ENCODE measurements around the gene PRKCE. TPM values are rescaled to one million over a fixed set of nuclear protein-coding genes. Genes with fewer than 3 reads are reported as not detected.

Gene PRKCE
- total RNA-seq, 2 donors from 2014 or later, result 7.2 to 25.4 TPM

DNA sequence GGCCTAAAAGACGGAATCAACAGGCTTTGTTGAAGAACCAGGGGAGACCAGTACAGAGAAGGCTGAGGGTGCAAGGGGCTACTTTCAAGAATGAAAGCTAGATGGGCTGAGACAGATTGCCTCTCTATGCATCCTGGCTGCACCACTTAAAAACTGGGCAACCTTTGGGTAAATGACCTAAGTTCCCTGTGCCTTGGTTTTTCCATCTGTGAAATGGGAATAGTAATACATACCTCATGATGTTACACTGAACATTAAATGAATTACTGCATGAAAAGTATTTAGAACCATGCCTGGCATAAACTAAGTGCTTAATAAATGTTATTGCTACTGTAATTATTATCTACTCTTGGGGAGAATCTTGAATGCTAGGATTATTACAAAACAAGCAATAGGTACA lies 106.5 kb downstream of the PRKCE start:
- TF ChIP-seq, protein P1, sequence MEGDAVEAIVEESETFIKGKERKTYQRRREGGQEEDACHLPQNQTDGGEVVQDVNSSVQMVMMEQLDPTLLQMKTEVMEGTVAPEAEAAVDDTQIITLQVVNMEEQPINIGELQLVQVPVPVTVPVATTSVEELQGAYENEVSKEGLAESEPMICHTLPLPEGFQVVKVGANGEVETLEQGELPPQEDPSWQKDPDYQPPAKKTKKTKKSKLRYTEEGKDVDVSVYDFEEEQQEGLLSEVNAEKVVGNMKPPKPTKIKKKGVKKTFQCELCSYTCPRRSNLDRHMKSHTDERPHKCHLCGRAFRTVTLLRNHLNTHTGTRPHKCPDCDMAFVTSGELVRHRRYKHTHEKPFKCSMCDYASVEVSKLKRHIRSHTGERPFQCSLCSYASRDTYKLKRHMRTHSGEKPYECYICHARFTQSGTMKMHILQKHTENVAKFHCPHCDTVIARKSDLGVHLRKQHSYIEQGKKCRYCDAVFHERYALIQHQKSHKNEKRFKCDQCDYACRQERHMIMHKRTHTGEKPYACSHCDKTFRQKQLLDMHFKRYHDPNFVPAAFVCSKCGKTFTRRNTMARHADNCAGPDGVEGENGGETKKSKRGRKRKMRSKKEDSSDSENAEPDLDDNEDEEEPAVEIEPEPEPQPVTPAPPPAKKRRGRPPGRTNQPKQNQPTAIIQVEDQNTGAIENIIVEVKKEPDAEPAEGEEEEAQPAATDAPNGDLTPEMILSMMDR (IDR thresholded peaks at IDR 0.05), result no peak
- TF ChIP-seq POLR2AphosphoS5 (IDR thresholded peaks at IDR 0.05) (no peak), POLR2A (IDR thresholded peaks at IDR 0.05) (no peak)
- no peak overlapping the region for H3K4me3 ChIP-seq
- no peaks in the 10 kb centered on the region for H3K4me1 ChIP-seq (replicated peaks)
- no peaks in the 10 kb centered on the region for H3K9me3 ChIP-seq
- H3K27ac ChIP-seq, result no peak overlapping the region
- no peaks in the 10 kb centered on the region for H3K27me3 ChIP-seq (replicated peaks; ENCODE audit: insufficient read depth)
- DNase-seq (ENCODE audit: low spot score), result no peak
- WGBS, result 82% methylated on average over 1 of the region's 1 CpG
- no peaks in the 10 kb centered on the region for H3K36me3 ChIP-seq
- intact Hi-C loops (cut with DNase I), result no loop called here

DNA sequence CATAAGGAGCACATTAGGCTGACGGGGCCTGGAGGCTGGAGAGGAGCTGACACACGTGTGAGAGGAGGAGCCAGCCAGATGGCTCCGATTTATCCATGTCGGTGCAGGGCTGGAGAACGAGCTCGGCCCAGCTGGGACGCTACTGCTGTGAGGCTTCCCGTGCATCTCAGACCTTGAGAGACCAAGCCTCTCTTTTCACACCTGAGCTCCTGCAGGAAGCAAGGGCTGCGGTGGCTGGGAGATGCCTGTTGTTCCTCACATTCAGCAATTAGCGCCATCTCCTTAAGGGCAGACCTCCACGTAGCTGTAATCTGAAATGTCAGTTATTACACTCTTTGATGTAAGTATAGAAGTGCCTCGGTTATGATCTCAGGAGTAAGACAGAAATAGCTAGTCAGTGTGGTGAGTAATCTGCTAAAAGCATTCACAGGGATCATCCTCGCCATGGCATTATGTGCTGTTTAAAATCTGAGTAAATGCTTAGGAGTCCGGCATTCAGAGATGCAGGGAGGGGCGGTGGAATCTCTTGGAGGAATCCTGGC lies 107.9 kb downstream of the PRKCE start:
- no peak for TF ChIP-seq POLR2AphosphoS5 (IDR thresholded peaks at IDR 0.05)
- no peak for TF ChIP-seq POLR2A (IDR thresholded peaks at IDR 0.05)
- TF ChIP-seq, protein P1 (IDR thresholded peaks at IDR 0.05), result no peak
- intact Hi-C loops (cut with DNase I), result no loop called here
- WGBS, result 67% methylated on average over 15 of the region's 15 CpGs
- H3K27me3 ChIP-seq (replicated peaks; ENCODE audit: insufficient read depth), result no peaks in the 10 kb centered on the region
- no peaks in the 10 kb centered on the region for H3K4me1 ChIP-seq (replicated peaks)
- no peaks in the 10 kb centered on the region for H3K36me3 ChIP-seq
- no peak for DNase-seq (ENCODE audit: low spot score)
- H3K27ac ChIP-seq, result no peak overlapping the region
- H3K4me3 ChIP-seq, result no peak overlapping the region
- H3K9me3 ChIP-seq, result no peaks in the 10 kb centered on the region

DNA sequence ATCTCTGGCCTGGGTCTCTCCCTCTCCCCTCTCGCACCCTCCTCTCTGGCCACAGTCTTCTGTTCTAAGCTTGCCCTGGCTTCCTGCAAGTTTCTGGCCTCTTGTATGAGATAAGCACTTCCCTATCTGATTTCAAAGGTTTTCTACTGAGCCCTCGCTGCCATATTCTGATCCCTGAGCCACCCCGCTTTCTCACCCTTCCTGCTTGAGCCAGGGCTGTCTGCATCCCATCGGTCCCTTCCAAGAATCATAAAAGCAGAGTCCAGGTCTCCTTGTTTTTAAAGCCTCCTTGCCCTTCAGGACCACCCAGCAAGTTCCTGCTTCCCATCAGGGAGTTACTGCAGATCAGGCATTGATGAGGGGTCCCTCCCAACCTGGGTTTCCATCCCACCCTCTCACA lies 110.2 kb downstream of the PRKCE start:
- no peak for DNase-seq (ENCODE audit: low spot score)
- no peaks in the 10 kb centered on the region for H3K4me1 ChIP-seq (replicated peaks)
- no peaks in the 10 kb centered on the region for H3K27me3 ChIP-seq (replicated peaks; ENCODE audit: insufficient read depth)
- intact Hi-C loops (cut with DNase I), result no loop called here
- H3K36me3 ChIP-seq, result no peaks in the 10 kb centered on the region
- TF ChIP-seq, protein P1 (IDR thresholded peaks at IDR 0.05), result no peak
- no peak for TF ChIP-seq POLR2A (IDR thresholded peaks at IDR 0.05)
- TF ChIP-seq POLR2AphosphoS5 (IDR thresholded peaks at IDR 0.05), result no peak
- no peak overlapping the region for H3K27ac ChIP-seq
- no peaks in the 10 kb centered on the region for H3K9me3 ChIP-seq
- no peak overlapping the region for H3K4me3 ChIP-seq
- 93% methylated on average over 4 of the region's 4 CpGs for WGBS

DNA sequence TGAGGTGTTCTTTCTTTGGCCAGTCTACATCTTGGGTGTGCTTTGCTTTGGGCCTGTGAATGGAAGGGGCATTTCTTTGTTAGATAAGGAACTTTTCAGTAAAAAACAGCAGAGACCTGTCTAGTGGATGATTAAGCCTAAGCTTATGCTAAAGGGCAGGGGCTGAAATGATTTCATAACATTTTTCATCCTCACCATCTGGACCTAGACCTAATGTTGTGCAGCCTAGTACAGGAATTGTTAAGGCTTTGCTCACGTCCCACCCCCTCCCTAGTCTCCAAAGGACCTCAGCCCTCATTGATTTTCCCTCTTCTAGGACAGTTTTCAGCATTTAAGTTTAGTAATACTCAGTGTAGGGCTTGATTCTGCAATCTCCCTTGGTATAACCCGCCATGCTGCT lies 111.8 kb downstream of the PRKCE start:
- H3K4me3 ChIP-seq, result no peak overlapping the region
- no peak for DNase-seq (ENCODE audit: low spot score)
- WGBS, result 100% methylated on average over 2 of the region's 2 CpGs
- no peak overlapping the region for H3K27ac ChIP-seq
- TF ChIP-seq, protein P1 (IDR thresholded peaks at IDR 0.05), result no peak
- TF ChIP-seq POLR2AphosphoS5 (IDR thresholded peaks at IDR 0.05), result no peak
- TF ChIP-seq POLR2A (IDR thresholded peaks at IDR 0.05), result no peak
- H3K36me3 ChIP-seq, result no peaks in the 10 kb centered on the region
- H3K9me3 ChIP-seq, result no peaks in the 10 kb centered on the region
- intact Hi-C loops (cut with DNase I), result no loop called here
- H3K27me3 ChIP-seq (replicated peaks; ENCODE audit: insufficient read depth), result no peaks in the 10 kb centered on the region
- H3K4me1 ChIP-seq (replicated peaks), result no peaks in the 10 kb centered on the region

DNA sequence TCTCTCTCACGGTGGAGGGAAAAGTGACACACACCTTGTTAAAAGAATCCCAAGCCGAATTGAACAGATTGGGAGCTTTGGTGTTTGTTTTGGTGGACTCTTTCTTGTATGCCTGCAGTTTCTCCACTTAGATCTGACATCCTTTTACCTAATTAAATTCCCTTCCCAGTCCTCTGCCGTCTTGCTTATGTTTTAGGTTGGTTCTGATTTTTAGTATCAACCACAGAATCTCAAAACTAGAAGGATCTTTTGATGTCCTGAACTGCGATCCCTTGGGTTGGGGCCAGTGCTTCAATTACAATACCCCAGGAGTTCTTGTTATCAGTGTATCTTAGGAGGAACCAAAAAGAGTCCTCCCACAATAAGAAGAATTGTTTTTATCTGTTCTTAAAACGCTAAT lies 112.3 kb downstream of the PRKCE start:
- no peak for TF ChIP-seq POLR2AphosphoS5 (IDR thresholded peaks at IDR 0.05)
- TF ChIP-seq, protein P1 (IDR thresholded peaks at IDR 0.05), result no peak
- no peak for TF ChIP-seq POLR2A (IDR thresholded peaks at IDR 0.05)
- Histone ChIP-seq H3K27me3 (replicated peaks; ENCODE audit: insufficient read depth) (no peaks in the 10 kb centered on the region), H3K4me1 (replicated peaks) (no peaks in the 10 kb centered on the region), H3K4me3 (no peak overlapping the region), H3K27ac (no peak overlapping the region), H3K36me3 (no peaks in the 10 kb centered on the region), H3K9me3 (no peaks in the 10 kb centered on the region)
- 42% methylated on average over 5 of the region's 5 CpGs for WGBS
- intact Hi-C loops (cut with DNase I), result no loop called here
- DNase-seq (ENCODE audit: low spot score), result no peak
